ENCODE measurements around the gene UTP25.

Gene UTP25

DNA sequence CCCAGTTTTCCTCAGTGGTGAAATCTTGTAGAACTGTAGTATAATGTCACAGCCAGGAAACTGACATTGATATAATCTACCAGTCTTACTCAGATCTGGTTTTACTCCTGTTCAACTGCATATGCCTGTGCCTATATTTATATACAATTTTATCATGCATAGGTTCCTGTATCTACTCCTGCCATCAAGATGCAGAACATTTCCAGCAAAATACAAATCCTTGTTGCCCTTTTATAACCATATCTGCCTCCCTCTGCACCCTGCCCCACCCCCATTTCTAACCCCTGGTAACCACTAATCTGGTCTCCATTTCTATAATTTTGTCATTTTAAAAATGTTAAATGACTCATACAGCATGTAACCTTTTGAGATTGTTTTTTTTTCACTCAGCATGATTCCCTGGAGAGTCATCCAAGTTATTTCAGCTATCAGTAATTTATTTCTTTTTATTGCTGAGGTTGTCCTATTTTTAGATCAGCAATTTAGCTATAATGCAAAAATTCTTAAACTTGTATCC lies 8.1 kb downstream of the UTP25 start:
- no peak for DNase-seq
- Histone ChIP-seq H3K9ac (ENCODE audit: low read length) (peak overlapping the region; percentile 33), H3K4me1 (ENCODE audit: control insufficient read depth, insufficient read depth, low read depth, low read length) (peaks cover 4% of the 10 kb centered on the region), H3K9me3 (ENCODE audit: control insufficient read depth, low read length) (no peaks in the 10 kb centered on the region), H4K8ac (ENCODE audit: low read length) (no peak overlapping the region), H3K4me3 (ENCODE audit: insufficient read depth in 1 of 2, low read depth in 1 of 2, low read length in 2 of 2) (peak overlapping the region in 1 of 2 experiments; percentile 12), H3K4me2 (ENCODE audit: low read length, poor library complexity, severe bottlenecking) (no peak overlapping the region), H4K91ac (ENCODE audit: low read length) (no peak overlapping the region), H3K27ac (ENCODE audit: low read length, poor library complexity, severe bottlenecking) (peak overlapping the region; percentile 10), H2BK120ac (ENCODE audit: low read depth, low read length) (no peak overlapping the region), H3K18ac (ENCODE audit: low read depth in 1 of 2, low read length in 2 of 2) (no peak overlapping the region), H3K23ac (ENCODE audit: low read length in 2 of 2) (no peak overlapping the region), H3K36me3 (ENCODE audit: control insufficient read depth in 1 of 2, insufficient read depth in 2 of 2, low read depth in 1 of 2, low read length in 2 of 2) (peaks cover 14 to 92% of the 10 kb centered on the region in 2 experiments), H2BK15ac (ENCODE audit: low read depth, poor library complexity, severe bottlenecking) (no peak overlapping the region), H3K79me1 (replicated peaks; ENCODE audit: low read length, poor library complexity, severe bottlenecking) (peaks cover 23% of the 10 kb centered on the region), H3K27me3 (ENCODE audit: control insufficient read depth in 1 of 2, insufficient read depth in 1 of 2, low read length in 2 of 2) (no peaks in the 10 kb centered on the region), H2BK5ac (ENCODE audit: low read depth, low read length, poor library complexity, severe bottlenecking) (no peak overlapping the region), H3K14ac (ENCODE audit: low read length in 2 of 2) (no peak overlapping the region), H2BK12ac (ENCODE audit: low read length in 2 of 2) (no peak overlapping the region), H2AFZ (ENCODE audit: low read depth, low read length) (no peak overlapping the region), H3K4ac (ENCODE audit: low read depth in 1 of 2, low read length in 2 of 2) (no peak overlapping the region), H2AK5ac (ENCODE audit: low read length, severe bottlenecking) (no peak overlapping the region)

DNA sequence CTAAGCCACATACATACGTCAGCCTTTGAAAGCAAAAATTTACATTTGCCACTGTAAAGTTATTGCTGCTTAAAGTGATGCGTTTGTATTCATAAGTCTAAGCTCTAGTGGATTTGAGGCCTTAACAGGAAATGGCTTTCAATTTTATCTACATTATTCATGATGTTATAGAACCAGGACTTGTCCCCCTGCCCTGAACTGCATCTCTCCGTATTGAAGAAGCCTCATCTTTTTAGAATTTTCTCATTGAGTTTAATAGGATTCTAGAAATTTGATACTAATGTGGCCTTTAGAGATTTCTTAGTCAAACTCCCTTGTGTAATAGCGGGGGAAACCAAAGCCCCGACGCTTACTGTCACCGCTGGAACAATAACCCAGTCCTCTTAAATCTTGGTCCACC lies 9.9 kb downstream of the UTP25 start:
- H3K27me3 ChIP-seq (ENCODE audit: control insufficient read depth in 1 of 2, insufficient read depth in 1 of 2, low read length in 2 of 2) = no peaks in the 10 kb centered on the region

DNA sequence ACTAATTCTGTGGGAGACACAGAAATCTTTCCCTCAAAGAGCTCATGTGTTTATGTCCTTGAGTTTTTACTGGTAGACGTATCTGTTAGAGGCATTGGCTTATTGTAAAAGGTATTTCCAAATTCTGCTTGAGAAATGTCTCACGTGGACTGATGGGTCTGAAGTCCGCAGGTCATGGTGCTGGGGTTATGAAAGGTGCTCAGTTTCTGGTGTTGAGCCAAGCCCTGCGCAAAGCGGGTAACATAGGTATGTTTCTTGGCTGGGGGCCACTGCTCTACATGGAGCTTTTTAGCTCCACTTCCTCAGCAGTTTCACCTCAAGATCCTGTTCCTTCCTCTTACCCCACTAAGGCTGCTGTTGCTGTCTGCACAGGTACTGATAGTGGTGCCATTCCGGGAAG lies 10.8 kb downstream of the UTP25 start:
- DNase-seq = no peak
- no peak overlapping the region for H3K27ac ChIP-seq (ENCODE audit: low read length, poor library complexity, severe bottlenecking)
- H2BK5ac ChIP-seq (ENCODE audit: low read depth, low read length, poor library complexity, severe bottlenecking) = no peak overlapping the region
- no peak overlapping the region for H3K9ac ChIP-seq (ENCODE audit: low read length)
- peaks cover 17 to 94% of the 10 kb centered on the region in 2 experiments for H3K36me3 ChIP-seq (ENCODE audit: control insufficient read depth in 1 of 2, insufficient read depth in 2 of 2, low read depth in 1 of 2, low read length in 2 of 2)
- H2BK15ac ChIP-seq (ENCODE audit: low read depth, poor library complexity, severe bottlenecking) = no peak overlapping the region
- H2AK5ac ChIP-seq (ENCODE audit: low read length, severe bottlenecking) = peak overlapping the region; percentile 92
- peaks cover 27% of the 10 kb centered on the region for H3K79me1 ChIP-seq (replicated peaks; ENCODE audit: low read length, poor library complexity, severe bottlenecking)
- H2BK12ac ChIP-seq (ENCODE audit: low read length in 2 of 2) = no peak overlapping the region
- no peak overlapping the region for H3K14ac ChIP-seq (ENCODE audit: low read length in 2 of 2)
- no peak overlapping the region for H3K18ac ChIP-seq (ENCODE audit: low read depth in 1 of 2, low read length in 2 of 2)
- peak overlapping the region; percentile 39 for H2BK120ac ChIP-seq (ENCODE audit: low read depth, low read length)
- H3K9me3 ChIP-seq (ENCODE audit: control insufficient read depth, low read length) = no peaks in the 10 kb centered on the region
- no peak overlapping the region for H4K91ac ChIP-seq (ENCODE audit: low read length)
- H2AFZ ChIP-seq (ENCODE audit: low read depth, low read length) = no peak overlapping the region
- no peak overlapping the region for H3K4ac ChIP-seq (ENCODE audit: low read depth in 1 of 2, low read length in 2 of 2)
- no peak overlapping the region for H4K8ac ChIP-seq (ENCODE audit: low read length)
- peaks cover 4% of the 10 kb centered on the region for H3K4me1 ChIP-seq (ENCODE audit: control insufficient read depth, insufficient read depth, low read depth, low read length)
- WGBS = over 99% methylated on average over 6 of the region's 6 CpGs
- no peaks in the 10 kb centered on the region for H3K27me3 ChIP-seq (ENCODE audit: control insufficient read depth in 1 of 2, insufficient read depth in 1 of 2, low read length in 2 of 2)
- no peak overlapping the region for H3K4me3 ChIP-seq (ENCODE audit: insufficient read depth in 1 of 2, low read depth in 1 of 2, low read length in 2 of 2)
- no peak overlapping the region for H3K23ac ChIP-seq (ENCODE audit: low read length in 2 of 2)
- H3K4me2 ChIP-seq (ENCODE audit: low read length, poor library complexity, severe bottlenecking) = no peak overlapping the region

More for the DNA sequence above, 9.9 kb downstream of the UTP25 start:
- WGBS = 100% methylated on average over 4 of the region's 7 CpGs
- Histone ChIP-seq H2AFZ (ENCODE audit: low read depth, low read length) (no peak overlapping the region), H2BK120ac (ENCODE audit: low read depth, low read length) (no peak overlapping the region), H4K91ac (ENCODE audit: low read length) (no peak overlapping the region), H3K4me3 (ENCODE audit: insufficient read depth in 1 of 2, low read depth in 1 of 2, low read length in 2 of 2) (no peak overlapping the region), H2BK15ac (ENCODE audit: low read depth, poor library complexity, severe bottlenecking) (no peak overlapping the region), H2BK12ac (ENCODE audit: low read length in 2 of 2) (no peak overlapping the region), H2BK5ac (ENCODE audit: low read depth, low read length, poor library complexity, severe bottlenecking) (no peak overlapping the region), H3K18ac (ENCODE audit: low read depth in 1 of 2, low read length in 2 of 2) (no peak overlapping the region), H3K4me2 (ENCODE audit: low read length, poor library complexity, severe bottlenecking) (no peak overlapping the region), H3K23ac (ENCODE audit: low read length in 2 of 2) (no peak overlapping the region), H3K27ac (ENCODE audit: low read length, poor library complexity, severe bottlenecking) (no peak overlapping the region), H2AK5ac (ENCODE audit: low read length, severe bottlenecking) (peak overlapping the region; percentile 53), H3K4me1 (ENCODE audit: control insufficient read depth, insufficient read depth, low read depth, low read length) (peaks cover 4% of the 10 kb centered on the region), H3K4ac (ENCODE audit: low read depth in 1 of 2, low read length in 2 of 2) (no peak overlapping the region), H3K9me3 (ENCODE audit: control insufficient read depth, low read length) (no peaks in the 10 kb centered on the region), H4K8ac (ENCODE audit: low read length) (no peak overlapping the region), H3K36me3 (ENCODE audit: control insufficient read depth in 1 of 2, insufficient read depth in 2 of 2, low read depth in 1 of 2, low read length in 2 of 2) (peaks cover 17 to 94% of the 10 kb centered on the region in 2 experiments), H3K79me1 (replicated peaks; ENCODE audit: low read length, poor library complexity, severe bottlenecking) (peaks cover 28% of the 10 kb centered on the region), H3K14ac (ENCODE audit: low read length in 2 of 2) (no peak overlapping the region), H3K9ac (ENCODE audit: low read length) (no peak overlapping the region)
- DNase-seq = no peak

DNA sequence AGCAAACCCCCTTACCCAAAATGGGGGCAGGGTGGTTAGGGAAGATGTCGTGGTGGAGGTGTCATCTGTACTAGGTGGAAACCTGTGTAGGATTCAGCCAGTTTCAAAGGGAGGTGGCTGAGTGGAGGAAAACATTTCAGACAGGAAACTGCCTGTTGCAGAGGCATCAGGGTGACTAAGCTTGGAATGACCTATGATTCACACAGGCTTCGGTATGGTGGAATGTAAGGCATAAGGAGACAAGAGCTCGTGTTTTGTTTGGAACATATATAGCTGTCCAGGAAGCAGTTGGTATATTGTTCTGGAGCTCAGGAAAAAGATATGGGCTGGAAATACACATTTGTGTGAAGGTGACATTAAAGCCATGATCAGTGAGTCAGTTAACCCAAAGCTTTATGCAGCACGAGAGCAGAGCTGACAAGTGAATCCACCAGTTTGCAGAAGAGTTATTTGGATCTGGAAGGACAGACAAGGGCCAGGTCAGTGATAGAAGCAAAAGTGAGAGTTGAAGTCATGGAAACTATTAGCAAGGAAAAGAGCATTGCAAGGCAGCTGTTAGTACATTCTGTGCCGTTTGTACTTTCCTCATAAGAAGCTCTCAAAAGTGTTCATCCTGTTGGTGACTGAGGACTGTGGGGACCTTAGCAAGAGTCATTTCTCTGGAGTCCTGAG lies 12.2 kb downstream of the UTP25 start:
- peak overlapping the region; percentile 94 for H3K27ac ChIP-seq (ENCODE audit: low read length, poor library complexity, severe bottlenecking)

More for the DNA sequence above, 12.2 kb downstream of the UTP25 start:
- WGBS = under 1% methylated on average over 5 of the region's 5 CpGs
- Histone ChIP-seq H3K4me2 (ENCODE audit: low read length, poor library complexity, severe bottlenecking) (no peak overlapping the region), H3K79me1 (replicated peaks; ENCODE audit: low read length, poor library complexity, severe bottlenecking) (peaks cover 24% of the 10 kb centered on the region), H3K4ac (ENCODE audit: low read depth in 1 of 2, low read length in 2 of 2) (peak overlapping the region; percentile 15 to 63), H3K18ac (ENCODE audit: low read depth in 1 of 2, low read length in 2 of 2) (peak overlapping the region; percentile 43 to 80), H4K91ac (ENCODE audit: low read length) (no peak overlapping the region), H2AK5ac (ENCODE audit: low read length, severe bottlenecking) (peak overlapping the region; percentile 79), H3K9ac (ENCODE audit: low read length) (peak overlapping the region; percentile 74), H3K23ac (ENCODE audit: low read length in 2 of 2) (no peak overlapping the region), H3K9me3 (ENCODE audit: control insufficient read depth, low read length) (no peaks in the 10 kb centered on the region), H3K27me3 (ENCODE audit: control insufficient read depth in 1 of 2, insufficient read depth in 1 of 2, low read length in 2 of 2) (no peaks in the 10 kb centered on the region), H3K36me3 (ENCODE audit: control insufficient read depth in 1 of 2, insufficient read depth in 2 of 2, low read depth in 1 of 2, low read length in 2 of 2) (peaks cover 23 to 94% of the 10 kb centered on the region in 2 experiments), H2BK5ac (ENCODE audit: low read depth, low read length, poor library complexity, severe bottlenecking) (peak overlapping the region; percentile 60), H2BK120ac (ENCODE audit: low read depth, low read length) (peak overlapping the region; percentile 24), H3K4me3 (ENCODE audit: insufficient read depth in 1 of 2, low read depth in 1 of 2, low read length in 2 of 2) (peak overlapping the region in 1 of 2 experiments; percentile 7), H3K14ac (ENCODE audit: low read length in 2 of 2) (no peak overlapping the region), H2BK12ac (ENCODE audit: low read length in 2 of 2) (peak overlapping the region; percentile 12 to 48), H2AFZ (ENCODE audit: low read depth, low read length) (peak overlapping the region; percentile 60), H2BK15ac (ENCODE audit: low read depth, poor library complexity, severe bottlenecking) (no peak overlapping the region), H3K4me1 (ENCODE audit: control insufficient read depth, insufficient read depth, low read depth, low read length) (peaks cover 6% of the 10 kb centered on the region), H4K8ac (ENCODE audit: low read length) (no peak overlapping the region)
- DNase-seq = peak; percentile 96
